GM18858 (cell line): ENCODE data around the gene APBB3.
A peak's percentile ranks its signal among the peaks of the same experiment; 100 is the strongest.
"Not testable (repeated sequence)": the region's sequence is repeated elsewhere in the genome, so short reads cannot be mapped to it uniquely, and the experiment has no call there.

Source experiments
- ATAC-seq: cut with Tn5 transposase; IDR thresholded peaks from one replicate; pipeline ENCODE4 v1.9.1; 2021; ENCODE audit not compliant: unreplicated experiment

APBB3 gene, protein sequence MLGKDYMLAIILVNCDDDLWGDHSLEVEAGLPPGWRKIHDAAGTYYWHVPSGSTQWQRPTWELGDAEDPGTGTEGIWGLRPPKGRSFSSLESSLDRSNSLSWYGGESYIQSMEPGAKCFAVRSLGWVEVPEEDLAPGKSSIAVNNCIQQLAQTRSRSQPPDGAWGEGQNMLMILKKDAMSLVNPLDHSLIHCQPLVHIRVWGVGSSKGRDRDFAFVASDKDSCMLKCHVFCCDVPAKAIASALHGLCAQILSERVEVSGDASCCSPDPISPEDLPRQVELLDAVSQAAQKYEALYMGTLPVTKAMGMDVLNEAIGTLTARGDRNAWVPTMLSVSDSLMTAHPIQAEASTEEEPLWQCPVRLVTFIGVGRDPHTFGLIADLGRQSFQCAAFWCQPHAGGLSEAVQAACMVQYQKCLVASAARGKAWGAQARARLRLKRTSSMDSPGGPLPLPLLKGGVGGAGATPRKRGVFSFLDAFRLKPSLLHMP

DNA sequence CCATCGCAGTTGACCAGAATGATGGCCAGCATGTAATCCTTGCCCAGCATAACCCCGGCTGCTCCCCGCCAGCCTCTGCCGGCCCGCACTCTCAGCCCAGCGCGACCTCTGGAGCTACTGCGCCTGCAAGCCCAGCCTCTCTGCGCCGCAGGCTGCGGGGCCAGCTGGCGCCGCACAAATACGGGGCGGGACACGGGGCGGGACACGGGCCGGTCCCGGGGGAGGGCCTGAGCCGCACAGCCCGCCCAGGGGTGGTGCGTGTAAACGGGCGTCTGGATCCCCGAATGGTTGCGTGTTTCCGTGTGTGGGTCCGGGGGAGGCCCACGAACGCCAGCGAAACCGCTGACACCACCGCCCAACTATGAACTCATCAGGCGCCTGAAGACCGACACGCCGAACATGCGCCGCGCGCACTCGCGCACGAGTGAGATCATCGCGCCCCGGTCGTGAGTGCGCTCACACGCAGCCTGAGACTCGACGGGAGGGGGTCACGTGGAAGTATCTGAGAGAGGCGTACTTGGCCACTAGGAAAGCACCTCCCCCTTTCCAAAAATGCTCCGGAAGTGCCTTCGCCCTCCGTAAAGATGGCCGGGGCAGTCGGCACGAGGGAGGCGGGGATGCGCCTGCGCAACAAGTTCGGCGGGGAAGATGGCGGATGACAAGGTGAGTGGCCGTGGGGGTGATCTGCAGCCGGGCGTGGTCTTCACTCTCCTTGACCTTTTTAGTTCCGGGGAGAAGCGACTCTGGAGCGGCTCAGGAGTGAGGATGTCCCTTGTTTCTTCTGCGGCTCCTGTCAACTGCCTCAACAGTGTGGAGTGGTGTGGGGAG, at the start of gene APBB3, which contains the start of gene SLC35A4:
TSS of gene APBB3 (minus strand) at position 403 of the 828 bp plus-strand sequence. CDS start at position 50, 353 bp downstream.
TSS of gene SLC35A4 (plus strand) at position 633 of the 828 bp plus-strand sequence. CDS start 2,342 bp downstream, outside the sequence.
- peak; percentile 84 for ATAC-seq

DNA sequence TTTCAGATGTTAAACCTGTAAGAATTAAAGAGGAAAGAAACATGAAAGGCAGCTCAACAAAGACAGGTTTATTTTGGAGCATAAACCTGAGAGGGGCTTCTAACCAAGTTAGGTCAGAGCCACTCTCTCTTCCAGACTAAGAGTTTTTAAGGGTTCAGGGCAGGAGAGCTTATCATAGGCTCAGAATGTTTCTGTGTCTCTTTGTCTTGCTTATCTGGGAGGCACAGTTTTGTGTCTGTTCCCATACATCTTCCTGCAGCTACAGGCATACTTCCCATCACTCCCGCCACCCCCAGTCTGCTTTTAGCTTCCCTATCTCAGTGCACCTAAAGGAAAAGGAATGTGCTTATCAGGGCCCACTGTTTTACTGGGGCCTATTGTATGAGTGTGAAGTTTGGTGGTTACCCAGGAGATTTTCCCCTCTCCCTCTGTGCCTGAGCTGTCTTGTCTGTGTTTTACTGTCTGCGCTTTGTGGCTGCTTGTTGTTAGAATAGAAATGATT, 46.7 kb upstream of the APBB3 start:
- ATAC-seq, result no peak

DNA sequence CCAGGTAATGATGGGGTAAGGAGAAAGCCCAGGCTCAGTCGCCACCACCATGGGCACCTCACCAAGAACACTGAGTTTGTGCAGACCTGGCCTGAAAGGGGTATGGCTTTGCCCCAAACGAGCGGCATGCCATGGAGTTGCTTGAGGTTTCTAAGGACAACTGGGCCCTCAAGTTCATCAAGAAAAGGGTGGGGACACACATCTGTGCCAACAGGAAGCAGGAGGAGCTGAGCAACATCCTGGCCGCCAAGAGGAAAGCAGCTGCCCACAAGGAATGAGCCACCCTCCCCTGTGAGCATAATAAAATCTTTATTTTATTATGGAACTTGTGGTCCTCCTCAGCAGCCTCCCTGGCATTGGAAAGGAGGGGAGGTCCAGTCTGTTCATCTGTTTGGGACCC, 44.7 kb upstream of the APBB3 start:
- no peak for ATAC-seq

DNA sequence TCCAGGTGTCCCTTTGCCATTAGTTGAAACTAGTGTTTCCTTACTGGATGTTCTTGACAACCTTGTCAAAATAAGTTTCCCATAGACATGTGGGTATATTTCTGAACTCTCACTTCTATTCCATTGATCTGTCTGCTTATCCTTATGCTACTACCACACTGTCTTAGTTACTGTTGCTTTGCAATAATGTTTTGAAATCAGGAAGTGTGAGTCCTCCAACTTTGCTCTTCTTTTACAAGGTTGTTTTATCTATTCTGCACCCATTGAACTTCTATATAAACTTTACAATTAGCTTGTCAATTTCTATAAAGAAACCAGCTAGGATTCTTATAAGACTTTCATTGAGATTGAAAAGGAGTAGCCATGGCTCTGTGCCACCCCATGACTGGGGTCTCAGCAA, 44.3 kb upstream of the APBB3 start:
- no peak for ATAC-seq

DNA sequence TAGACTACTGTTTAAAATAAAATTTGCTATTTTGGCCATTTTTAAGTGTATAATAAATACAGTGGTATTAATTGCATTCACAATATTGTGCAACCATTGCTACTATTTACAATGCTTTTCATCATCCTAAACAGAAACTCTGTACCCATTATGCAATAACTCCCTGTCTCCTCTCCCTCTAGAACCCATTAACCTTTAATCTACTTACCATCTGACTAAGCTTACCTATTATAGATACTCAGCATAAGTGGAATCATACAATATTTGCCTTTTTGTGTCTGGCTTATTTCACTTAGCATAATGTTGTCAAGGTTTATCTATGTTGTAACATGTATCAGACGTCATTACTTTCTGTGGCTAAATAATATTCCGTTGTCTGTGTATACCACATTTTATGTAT, 42.6 kb upstream of the APBB3 start:
- no peak for ATAC-seq

DNA sequence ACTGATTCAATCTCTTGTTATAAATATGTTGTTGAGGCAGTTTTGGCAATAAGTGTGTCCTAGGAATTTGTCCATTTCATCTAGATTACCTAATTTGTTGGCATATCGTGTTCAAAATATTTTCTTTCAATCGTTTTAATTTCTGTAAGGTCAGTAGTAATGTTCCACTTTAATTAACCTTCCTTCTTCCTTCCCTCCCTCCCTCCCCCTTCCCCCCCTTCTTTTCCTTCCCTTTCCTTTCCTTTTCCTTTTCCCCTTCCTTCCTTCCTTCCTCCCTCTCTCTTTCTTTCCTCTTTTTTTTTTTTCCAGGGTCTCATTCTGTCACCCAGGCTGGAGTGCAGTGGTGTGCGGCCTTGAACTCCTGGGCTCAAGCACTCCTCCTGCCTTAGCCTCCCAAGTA, 41.5 kb upstream of the APBB3 start:
- no peak for ATAC-seq

DNA sequence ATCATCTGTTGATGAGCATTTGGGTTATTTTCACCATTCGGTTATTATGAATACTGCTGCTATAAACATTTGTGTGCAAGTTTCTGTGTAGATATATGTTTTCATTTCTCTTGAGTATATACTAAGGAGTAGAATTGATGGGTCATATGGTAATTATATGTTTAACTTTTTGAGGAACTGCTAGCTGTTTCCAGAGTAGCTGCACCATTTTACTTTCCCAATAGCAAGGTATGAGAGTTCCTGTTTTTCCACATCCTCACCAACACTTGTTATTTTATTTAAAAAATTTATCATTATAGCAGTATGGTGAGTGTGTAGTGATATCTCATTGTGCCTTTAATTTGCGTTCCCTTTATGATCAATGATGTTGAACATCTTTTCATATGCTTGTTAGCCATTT, 39.3 kb upstream of the APBB3 start:
- ATAC-seq, result no peak

DNA sequence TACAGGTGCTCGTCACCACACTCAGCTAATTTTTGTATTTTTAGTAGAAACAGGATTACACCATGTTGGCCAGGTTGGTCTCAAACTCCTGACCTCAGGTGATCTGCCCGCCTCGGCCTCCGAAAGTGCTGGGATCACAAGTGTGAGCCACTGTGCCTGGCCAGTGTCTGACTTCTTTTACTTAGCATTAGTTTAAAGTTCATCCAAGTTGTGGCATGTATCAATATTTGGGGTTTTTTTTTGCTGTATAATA, 39.0 kb upstream of the APBB3 start:
- not testable (repeated sequence) for ATAC-seq

DNA sequence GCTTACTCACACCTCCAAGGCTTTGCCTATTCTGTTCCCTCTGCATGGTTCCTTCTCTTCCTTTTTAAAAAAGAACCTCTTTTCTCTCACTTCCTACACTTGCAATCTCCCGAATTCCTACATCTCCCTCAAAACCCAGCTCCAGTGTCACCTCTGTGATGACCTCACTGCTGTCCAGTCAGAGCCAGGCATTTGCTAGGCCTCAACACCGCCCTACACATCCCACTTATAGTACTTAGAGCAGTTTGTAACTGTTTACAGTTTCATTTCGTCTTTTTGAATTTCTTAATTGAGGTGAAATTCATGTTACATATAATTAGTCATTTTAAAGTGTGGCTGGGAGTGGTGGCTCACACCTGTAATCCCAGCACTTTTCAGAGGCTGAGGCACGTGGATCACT, 37.7 kb upstream of the APBB3 start:
- no peak for ATAC-seq

DNA sequence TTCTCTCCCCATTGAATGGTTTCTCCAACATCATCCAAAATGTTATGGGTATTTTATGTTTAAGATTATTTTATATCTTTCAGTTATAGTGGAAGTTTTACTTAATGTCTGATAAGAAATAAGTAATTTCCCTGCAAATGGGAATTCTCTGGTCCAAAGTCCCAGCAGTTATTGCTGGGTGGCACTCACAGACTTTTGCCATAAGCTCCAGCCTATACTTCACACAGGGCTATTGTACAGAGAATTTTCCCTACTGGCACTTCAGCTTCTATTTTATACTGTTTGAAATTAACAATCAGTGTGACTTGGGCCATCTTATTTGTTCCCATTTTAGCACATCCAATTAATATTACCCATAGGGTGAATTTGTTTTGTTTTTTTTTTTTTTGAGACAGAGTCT, 35.7 kb upstream of the APBB3 start:
- ATAC-seq, result no peak

DNA sequence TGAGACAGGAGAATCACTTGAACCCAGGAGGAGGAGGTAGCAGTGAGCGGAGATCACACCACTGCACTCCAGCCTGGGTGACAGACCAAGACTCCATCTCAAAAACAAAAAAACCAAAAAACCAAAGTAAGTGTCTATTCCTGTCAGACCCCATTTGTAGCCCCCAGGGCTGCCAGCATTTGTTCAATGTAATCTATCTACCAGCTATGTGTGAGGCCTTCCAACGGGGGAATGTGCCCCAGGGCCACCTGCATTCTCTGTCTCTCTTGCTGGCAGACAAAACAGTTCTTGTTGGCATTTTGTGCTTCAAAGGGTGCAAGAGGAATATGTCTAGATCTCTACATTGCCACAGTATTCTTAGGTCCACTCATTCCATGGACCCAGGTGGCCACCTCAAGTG, 34.4 kb upstream of the APBB3 start:
- no peak for ATAC-seq

DNA sequence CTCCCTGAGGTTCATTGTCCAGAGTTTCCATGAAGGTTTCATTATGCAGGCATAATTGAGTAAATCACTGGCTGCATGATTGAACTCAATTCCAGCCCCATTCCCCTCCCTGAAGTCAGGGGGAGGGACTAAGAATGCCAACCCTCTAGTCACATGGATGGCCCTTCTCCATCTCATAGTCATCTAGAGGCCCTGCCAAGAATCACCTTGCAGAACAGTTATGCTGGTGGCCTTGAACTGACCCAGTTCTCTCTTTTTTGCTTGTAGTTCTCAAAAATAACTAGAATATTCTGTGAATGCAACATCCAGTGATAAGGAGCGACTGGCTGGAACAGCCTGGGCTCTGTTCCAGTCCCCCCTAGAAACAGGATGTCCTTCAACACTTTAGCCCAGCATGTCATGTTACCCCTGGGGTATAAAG, 31.9 kb upstream of the APBB3 start:
- no peak for ATAC-seq

DNA sequence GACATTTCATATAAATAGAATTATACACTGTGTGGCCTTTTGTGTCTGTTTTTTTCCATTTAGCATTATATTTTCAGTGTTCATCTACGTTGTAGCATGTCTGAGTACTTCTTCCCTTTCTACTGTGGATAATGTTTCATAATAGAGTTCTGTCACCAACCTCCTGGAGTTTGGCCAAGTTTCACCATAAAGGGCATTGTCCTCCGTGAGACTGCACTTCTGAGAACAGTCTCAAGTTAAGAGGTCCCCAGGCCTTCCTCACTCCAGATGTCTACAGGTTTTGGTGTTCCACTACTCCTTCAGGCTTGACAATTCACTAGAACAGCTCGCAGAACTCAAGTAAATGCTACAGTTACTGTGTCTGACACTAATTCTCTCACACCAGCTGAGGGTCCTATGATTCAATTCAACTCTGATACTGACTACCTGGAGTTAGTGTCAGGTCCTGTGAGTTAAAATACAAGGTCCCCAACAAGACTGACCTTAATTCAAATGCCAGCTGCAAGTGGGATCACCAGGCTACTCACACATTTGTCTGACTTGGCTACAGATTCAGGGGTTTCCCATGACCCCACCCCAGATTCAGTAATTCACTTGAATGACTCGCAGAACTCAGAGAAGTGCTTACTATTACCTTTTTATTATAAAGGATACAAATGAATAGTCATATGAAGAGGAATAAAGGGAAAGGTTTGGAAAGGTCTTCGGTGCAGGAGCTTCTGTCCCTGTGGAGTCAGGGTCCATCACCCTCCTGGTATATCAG, 31.3 kb upstream of the APBB3 start:
- ATAC-seq, result no peak

DNA sequence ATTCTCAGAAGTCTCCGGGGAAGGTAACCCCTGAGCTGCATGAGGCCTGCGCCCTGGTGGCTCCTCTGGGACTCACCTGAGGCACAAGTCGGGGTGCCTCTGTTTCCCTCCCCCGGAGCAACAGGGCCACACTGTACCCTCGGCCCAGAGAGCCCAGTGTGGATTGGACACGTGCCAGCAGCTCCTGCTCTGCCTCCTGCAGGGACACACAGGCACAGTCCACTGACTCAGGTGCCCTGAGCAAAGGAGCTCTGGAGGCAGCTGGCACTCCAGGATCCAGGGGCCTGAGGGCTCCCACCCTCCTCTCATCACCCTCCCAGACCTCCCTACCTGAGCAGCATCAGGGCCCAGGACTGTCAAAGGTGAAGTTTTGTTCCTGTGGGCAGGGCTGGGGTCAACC, 29.8 kb upstream of the APBB3 start:
- ATAC-seq, result no peak

DNA sequence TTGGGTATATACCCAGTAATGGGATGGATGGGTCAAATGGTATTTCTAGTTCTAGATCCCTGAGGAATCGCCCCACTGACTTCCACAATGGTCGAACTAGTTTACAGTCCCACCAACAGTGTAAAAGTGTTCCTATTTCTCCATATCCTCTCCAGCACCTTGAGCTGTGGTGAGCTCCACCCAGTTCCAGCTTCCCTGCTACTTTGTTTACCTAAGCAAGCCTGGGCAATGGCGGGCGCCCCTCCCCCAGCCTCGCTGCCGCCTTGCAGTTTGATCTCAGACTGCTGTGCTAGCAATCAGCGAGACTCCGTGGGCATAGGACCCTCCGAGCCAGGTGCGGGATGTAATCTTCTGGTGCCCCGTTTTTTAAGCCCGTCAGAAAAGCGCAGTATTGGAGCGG, 28.7 kb upstream of the APBB3 start:
- ATAC-seq, result not testable (repeated sequence)

DNA sequence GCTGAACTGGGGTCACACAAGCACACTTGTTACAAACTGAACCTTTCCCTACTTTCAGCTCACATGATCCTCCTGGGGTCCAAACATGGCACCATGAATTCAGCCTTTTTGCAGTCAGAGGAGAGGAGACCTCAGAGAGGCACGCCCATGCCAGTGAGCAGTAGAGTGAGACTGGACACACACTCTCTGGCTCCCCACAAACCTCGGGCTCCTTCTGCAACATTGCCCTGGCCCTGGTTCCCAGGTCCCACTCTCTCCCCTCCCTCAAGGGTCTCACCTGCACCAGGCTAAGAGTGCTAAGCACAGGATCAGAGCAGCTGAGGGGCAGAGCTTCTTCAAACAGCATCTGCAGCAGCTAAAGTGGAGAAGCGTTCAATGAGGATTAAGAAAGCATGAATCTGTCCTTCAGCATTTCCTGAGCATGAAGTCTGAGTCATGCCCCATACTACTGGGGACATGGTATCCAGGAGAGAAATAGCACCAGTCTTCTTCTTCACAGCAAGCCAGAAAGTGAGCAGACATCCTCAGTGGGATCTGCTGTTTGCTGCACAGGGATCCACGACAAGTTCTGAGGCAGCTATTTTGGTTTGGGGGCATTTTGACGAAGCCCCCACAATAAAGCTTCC, 27.5 kb upstream of the APBB3 start:
- ATAC-seq, result no peak

DNA sequence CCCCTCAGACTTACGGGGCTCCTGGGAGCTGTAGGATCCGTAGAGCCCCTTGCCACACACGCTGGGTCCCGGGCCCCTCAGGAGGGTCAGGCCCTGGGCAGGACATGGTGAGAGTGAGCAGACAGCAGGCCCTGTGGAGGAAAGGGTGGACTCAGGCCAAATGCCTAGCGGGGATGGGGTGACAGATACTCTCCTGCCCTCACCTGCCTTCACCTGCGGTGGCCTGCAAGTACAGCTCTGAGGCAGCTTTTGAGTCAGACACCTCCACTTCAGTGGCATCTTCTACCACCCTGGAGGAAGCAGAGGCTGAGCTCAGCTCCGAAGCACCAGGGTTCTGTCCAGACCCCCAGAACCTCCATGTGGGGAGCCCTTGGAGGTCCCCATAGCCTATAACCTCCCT, 26.5 kb upstream of the APBB3 start:
- ATAC-seq, result no peak

DNA sequence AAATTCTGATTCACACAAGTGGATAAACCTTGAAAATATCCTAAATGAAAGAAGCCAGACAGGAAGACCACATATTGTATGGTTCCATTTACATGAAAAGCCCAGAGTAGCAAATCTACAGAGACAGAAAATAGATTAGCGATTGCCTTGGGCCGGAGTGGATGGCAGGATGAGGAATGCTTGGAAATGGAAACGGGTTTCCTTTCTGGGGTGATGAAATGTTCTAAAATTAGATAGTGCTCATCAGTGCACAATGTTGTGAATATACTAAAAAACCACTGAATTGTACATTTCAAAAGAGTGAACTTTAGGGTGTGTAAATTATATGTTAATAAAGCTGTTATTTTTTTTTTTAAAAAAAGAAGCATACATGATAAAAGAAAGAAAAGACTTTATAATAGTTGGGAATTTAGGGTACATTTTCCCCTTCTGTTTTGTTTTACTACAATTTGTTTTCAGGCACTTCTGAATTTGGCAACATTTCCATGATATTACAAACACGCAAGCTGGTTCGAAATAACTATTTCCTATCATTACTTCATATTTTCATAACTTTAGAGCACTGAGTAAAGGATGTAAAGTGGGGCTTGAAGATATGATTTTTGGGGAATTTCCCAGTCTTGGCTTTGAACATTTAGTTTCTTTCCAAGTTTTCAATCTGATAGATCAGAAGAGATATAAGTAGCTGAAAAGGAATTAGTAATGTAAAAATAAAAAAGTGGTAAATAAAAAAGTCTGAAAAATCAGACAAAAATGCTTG, 24.1 kb upstream of the APBB3 start:
- ATAC-seq, result no peak

DNA sequence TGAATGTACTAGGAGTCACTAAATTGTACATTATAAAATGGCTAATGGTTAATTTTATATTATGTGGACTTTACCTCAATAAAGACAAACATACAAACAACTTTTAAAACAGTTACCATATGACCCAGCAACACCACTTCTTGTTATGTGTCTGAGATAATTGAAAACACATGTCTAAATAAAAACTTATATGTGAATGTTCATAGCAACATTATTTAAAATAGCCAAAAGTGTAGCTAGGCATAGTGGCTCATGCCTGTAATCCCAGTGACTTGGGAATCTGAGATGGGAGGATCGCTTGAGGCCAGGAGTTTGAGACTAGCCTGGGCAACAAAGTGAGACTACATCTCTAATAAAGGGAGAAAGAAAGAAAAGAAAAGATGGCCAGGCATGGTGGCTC, 23.1 kb upstream of the APBB3 start:
- ATAC-seq, result no peak

DNA sequence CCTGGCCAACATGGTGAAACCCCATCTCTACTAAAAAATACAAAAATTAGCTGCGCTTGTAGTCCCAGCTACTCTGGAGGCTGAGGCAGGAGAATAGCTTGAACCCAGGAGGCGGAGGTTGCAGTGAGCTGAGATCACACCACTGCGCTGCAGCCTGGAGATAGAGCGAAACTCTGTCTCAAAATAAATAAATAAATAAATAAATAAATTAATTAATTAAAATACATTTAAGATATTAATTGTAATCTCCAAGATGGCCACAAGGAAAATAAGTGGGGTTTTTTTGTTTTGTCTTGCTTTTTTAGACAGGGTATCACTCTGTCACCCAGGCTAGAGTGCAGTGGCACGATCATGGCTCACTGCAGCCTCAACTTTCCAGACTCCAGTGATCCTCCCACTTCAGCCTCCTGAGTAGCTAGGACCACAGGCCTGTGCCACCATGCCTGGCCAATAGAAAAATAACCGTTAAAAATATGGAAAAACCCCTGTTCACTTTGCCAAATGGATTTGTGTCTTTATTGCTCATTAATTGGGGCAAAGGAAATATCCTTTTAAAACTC, 14.9 kb upstream of the APBB3 start:
- ATAC-seq, result not testable (repeated sequence)
